Measurements from ENCODE around the gene IDI2.

IDI2 gene

DNA sequence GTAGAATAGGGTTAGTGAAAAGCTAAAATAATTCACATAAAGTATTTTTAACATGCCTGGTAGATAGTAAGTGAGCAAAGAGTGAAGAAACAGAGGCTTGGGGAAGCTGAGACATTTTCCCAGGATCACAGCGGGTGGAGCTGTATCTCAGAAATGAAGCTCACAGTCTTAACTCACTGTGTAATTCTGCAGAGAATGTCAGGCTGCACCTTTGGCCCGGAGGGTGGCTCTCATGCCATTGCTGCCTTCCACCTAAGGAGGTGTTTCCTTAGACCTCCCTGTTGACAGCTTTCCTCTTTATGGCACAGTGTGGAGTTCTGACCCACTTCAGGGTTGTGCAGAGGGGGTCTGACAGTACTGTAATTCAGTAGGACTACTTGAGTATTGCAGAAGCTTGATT lies 40.3 kb downstream of the IDI2 start:
- H3K4me3 ChIP-seq (ENCODE audit: low read depth, low read length), result no peak overlapping the region
- DNase-seq (ENCODE audit: low read depth), result no peak
- TF ChIP-seq, protein P1, sequence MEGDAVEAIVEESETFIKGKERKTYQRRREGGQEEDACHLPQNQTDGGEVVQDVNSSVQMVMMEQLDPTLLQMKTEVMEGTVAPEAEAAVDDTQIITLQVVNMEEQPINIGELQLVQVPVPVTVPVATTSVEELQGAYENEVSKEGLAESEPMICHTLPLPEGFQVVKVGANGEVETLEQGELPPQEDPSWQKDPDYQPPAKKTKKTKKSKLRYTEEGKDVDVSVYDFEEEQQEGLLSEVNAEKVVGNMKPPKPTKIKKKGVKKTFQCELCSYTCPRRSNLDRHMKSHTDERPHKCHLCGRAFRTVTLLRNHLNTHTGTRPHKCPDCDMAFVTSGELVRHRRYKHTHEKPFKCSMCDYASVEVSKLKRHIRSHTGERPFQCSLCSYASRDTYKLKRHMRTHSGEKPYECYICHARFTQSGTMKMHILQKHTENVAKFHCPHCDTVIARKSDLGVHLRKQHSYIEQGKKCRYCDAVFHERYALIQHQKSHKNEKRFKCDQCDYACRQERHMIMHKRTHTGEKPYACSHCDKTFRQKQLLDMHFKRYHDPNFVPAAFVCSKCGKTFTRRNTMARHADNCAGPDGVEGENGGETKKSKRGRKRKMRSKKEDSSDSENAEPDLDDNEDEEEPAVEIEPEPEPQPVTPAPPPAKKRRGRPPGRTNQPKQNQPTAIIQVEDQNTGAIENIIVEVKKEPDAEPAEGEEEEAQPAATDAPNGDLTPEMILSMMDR (IDR thresholded peaks at IDR 0.05; ENCODE audit: low read depth, low read length, missing control alignments), result no peak

DNA sequence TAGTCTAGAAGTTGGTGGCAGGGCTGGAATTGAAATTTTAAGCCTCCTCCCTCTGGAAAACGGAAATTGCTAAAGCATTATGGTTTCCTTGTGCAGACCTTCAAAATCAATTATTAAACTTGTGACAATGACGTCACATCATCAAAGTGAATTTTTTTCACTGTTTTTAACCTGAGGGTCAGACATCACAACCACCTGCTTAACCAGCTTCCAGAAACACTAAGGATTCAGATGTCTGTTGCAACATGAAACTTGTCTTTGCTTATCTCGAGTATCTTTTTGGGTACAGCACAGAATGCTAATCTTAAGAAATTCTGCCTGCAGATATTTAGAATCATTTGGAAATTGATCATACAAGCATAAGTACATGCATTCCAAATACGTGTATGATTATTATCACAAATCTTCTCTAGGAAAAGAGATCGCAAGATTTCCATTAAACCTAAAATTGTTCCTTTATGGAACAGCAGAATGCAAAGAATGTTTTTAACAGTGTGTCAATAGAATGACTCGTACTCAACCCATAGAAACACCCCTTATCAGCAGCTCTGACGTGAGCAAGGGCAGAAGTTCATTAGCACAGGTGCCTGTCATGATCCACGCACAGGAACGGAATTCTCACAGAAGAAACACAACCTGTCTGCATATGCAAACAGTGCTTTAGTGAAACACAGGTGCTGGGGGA lies 41.5 kb downstream of the IDI2 start:
- TF ChIP-seq, protein P1 (IDR thresholded peaks at IDR 0.05; ENCODE audit: low read depth, low read length, missing control alignments), result no peak
- no peak for DNase-seq (ENCODE audit: low read depth)
- no peak overlapping the region for H3K4me3 ChIP-seq (ENCODE audit: low read depth, low read length)

DNA sequence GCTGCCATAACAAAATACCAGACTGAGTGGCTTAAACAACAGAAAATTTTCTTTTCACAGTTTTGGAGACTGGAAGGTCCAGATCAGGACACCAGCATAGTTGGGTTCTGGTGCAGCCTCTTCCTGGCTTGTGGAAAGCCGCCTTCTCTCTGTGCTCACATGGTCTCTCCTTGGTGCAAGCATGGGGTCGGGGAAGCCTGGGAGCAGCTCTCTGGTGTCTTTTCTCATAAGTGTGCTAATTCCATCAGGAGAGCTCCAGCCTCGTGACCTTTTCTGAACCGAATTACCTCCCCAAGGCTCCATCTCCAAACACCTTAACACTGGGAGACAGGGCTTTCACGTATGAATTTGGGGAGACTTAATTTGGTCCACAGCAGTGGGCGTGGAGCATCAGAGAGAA lies 42.3 kb downstream of the IDI2 start:
- H3K4me3 ChIP-seq (ENCODE audit: low read depth, low read length), result no peak overlapping the region
- TF ChIP-seq, protein P1 (IDR thresholded peaks at IDR 0.05; ENCODE audit: low read depth, low read length, missing control alignments), result no peak
- DNase-seq (ENCODE audit: low read depth), result no peak

DNA sequence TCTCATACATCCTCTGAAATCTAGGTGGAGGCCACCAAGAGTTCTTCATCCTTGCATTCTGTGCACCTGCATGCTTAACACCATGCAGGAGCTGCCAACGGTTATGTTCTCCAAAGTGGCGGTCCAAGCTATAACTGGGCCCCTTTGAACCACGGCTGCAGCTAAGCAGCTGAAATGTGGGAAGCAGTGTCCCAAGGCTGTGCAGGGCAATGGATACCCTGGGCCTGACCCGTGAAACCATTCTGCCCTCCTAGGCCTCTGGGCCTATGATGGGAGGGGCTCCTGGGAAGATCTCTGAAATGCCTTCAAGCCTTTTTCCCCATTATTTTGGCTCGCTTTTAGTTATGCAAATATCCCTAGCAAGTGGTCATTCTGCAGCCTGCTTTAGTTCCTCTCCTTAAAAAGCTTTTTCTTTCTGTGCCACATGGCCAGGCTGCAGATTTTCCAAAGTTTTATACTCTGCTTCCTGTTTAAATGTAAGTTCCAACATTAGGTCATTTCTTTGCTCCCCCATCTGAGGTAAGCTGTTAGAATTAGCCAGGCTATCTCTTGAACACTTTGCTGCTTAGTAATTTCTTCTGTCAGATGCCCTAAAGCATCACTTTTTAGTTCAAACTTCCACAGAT lies 45.1 kb downstream of the IDI2 start:
- H3K4me3 ChIP-seq (ENCODE audit: low read depth, low read length), result no peak overlapping the region
- no peak for DNase-seq (ENCODE audit: low read depth)
- TF ChIP-seq, protein P1 (IDR thresholded peaks at IDR 0.05; ENCODE audit: low read depth, low read length, missing control alignments), result no peak

DNA sequence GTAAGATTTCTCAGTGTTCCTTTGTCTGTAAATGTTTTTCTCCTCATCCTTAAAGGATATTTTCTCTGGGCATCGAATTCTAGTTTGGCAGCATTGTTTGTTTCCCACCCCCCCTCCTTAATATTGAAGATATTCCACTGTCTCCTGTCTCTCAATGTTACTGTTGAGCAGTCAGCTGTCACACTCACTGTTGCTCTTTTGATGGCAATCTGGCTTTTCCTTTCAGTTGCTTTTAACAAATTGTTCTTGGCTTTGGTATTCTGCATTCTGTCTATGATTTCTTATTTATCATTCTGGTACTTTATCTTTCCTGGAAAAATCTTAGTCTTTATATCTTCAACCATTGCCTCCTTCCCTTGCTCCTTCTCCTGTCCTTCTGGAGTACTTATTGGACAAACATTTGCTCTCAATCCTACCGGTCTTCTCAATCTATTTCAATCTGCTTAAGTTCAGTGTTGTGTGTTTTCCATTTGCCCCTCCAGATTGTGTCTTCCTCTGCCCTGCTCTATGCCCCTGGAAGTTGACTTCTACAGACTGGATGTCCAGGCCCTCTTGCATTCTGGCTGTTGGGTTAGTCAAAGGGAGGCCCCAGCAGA lies 46.7 kb downstream of the IDI2 start:
- no peak for DNase-seq (ENCODE audit: low read depth)
- TF ChIP-seq, protein P1 (IDR thresholded peaks at IDR 0.05; ENCODE audit: low read depth, low read length, missing control alignments), result no peak
- H3K4me3 ChIP-seq (ENCODE audit: low read depth, low read length), result no peak overlapping the region

DNA sequence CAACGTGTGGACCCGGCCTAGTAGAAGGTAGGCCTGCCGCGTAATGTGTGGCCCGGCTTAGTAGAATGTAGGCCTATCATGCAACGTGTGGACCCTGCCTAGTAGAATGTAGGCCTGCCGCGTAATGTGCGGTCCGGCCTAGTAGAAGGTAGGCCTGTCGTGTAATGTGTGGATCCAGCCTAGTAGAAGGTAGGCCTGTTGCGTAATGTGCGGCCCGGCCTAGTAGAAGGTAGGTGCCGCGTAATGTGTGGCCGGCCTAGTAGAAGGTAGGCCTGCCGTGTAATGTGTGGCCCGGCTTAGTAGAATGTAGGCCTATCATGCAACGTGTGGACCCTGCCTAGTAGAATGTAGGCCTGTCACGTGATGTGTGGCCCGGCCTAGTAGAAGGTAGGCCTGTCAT lies 49.3 kb downstream of the IDI2 start:
- no peak overlapping the region for H3K4me3 ChIP-seq (ENCODE audit: low read depth, low read length)

More for the DNA sequence above, 49.3 kb downstream of the IDI2 start:
- TF ChIP-seq, protein P1 (IDR thresholded peaks at IDR 0.05; ENCODE audit: low read depth, low read length, missing control alignments), result no peak
- no peak for DNase-seq (ENCODE audit: low read depth)

All from GM12864 (cell line).